ENCODE measurements around the gene RPUSD1.

DNA sequence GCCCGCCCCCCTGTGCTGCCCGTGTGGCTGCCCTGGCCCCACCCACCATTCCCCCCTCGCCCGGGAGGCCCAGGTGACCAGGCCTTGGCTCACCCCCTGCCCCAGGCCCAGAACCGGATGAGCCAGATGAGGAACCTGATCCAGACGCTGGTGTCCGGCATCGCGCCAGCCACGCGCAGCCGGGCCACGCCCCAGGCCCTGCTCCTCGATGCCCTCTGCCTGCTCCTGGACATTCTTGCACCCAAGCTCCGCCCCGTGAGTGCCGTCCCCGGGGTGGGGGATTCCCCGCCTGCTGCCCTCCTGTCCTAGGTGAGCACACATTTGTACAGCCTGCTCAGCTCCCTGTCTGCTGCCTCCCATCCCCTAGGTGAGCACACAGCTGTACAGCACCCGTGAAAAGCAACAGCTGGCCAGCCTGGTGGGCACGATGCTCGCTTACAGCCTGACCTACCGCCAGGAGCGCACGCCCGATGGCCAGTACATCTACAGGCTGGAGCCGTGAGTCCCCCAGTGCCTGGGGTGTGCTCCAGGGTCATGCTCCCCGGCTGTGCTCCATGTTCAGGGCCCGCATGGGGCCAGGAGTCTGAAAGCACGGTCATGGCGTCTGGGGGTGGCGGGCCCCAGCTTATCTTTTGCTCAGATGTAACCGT, 7.5 kb upstream of the RPUSD1 start:
- TF ChIP-seq, protein P1, sequence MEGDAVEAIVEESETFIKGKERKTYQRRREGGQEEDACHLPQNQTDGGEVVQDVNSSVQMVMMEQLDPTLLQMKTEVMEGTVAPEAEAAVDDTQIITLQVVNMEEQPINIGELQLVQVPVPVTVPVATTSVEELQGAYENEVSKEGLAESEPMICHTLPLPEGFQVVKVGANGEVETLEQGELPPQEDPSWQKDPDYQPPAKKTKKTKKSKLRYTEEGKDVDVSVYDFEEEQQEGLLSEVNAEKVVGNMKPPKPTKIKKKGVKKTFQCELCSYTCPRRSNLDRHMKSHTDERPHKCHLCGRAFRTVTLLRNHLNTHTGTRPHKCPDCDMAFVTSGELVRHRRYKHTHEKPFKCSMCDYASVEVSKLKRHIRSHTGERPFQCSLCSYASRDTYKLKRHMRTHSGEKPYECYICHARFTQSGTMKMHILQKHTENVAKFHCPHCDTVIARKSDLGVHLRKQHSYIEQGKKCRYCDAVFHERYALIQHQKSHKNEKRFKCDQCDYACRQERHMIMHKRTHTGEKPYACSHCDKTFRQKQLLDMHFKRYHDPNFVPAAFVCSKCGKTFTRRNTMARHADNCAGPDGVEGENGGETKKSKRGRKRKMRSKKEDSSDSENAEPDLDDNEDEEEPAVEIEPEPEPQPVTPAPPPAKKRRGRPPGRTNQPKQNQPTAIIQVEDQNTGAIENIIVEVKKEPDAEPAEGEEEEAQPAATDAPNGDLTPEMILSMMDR (IDR thresholded peaks at IDR 0.05; ENCODE audit: extremely low read depth in 1 of 2, insufficient read depth in 1 of 2, low read depth in 1 of 2, low read length in 2 of 2) = no peak
- TF ChIP-seq POLR2AphosphoS5 (IDR thresholded peaks at IDR 0.05; ENCODE audit: insufficient read depth, low read depth, low read length) (no peak), POLR2A (IDR thresholded peaks at IDR 0.05; ENCODE audit: low read depth, low read length) (no peak), EZH2 (IDR thresholded peaks at IDR 0.05; ENCODE audit: borderline replicate concordance, low read depth, low read length, severe bottlenecking) (no peak), JUN (IDR thresholded peaks at IDR 0.05; ENCODE audit: borderline replicate concordance, insufficient read depth, insufficient read length, low read depth) (no peak), FOS (IDR thresholded peaks at IDR 0.05; ENCODE audit: borderline replicate concordance, insufficient read depth, low read length) (no peak), MYC (IDR thresholded peaks at IDR 0.05; ENCODE audit: low read depth, low read length) (no peak)
- TF ChIP-seq, protein P2, sequence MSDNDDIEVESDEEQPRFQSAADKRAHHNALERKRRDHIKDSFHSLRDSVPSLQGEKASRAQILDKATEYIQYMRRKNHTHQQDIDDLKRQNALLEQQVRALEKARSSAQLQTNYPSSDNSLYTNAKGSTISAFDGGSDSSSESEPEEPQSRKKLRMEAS (IDR thresholded peaks at IDR 0.05; ENCODE audit: insufficient read depth, insufficient read length) = no peak
